A549 (cell line): ENCODE measurements around the gene ROR2. TPM values are rescaled to one million over a fixed set of nuclear protein-coding genes. Genes with fewer than 3 reads are reported as not detected.

Experiments
- ATAC-seq, 2 experiments: fragments of 200-7000 bp in 1 of 2; fragments of >200 bp in 1 of 2; cut with Nextera tagmentation in 1 of 2; cut with Tn5 transposase in 1 of 2; 3 replicates each; pipeline versions ENCODE4 v1.8.0 to v1.9.1; 2018 to 2020; ENCODE audit warnings: mild to moderate bottlenecking in 1 of 2, moderate library complexity in 1 of 2
- CTCF ChIA-PET: fragments of 300-600 bp; sonication (Branson Sonifier 250); formaldehyde crosslinking; extraction: SDS; loops from one replicate; lab custom pipeline; 2021; ENCODE audit warnings: antibody characterized with exemption, inconsistent platforms; lab: Yijun Ruan, JAX
- POLR2A ChIA-PET: fragments of 350-600 bp; formaldehyde crosslinking; extraction: SDS; loops from one replicate; lab custom pipeline; 2021; ENCODE audit warnings: antibody characterized with exemption, inconsistent platforms; lab: Yijun Ruan, JAX
- DNase-seq, 2 experiments: peaks; one replicate each; pipeline versions ENCODE4 v3.0.0 to v3.0.0-alpha.2; 2011 to 2016; ENCODE audit warnings: low read depth in 1 of 2, low spot score in 1 of 2
- FAIRE-seq: peaks from 2 replicates; lab custom pipeline; 2011; peaks lifted over from hg19 to GRCh38; lab: Jason Lieb, UNC
- H3K27ac ChIP-seq, 2 experiments: fragments of >200 bp; sonication (Bioruptor Twin); formaldehyde crosslinking; 3 replicates each; pipeline ENCODE4 v1.5.1; 2016 to 2017
- H3K4me1 ChIP-seq: fragments of >200 bp; sonication (Bioruptor Twin); formaldehyde crosslinking; 3 replicates; pipeline ENCODE4 v1.6.1; 2016
- H3K4me2 ChIP-seq: fragments of >200 bp; sonication (Bioruptor Twin); formaldehyde crosslinking; 3 replicates; pipeline ENCODE4 v1.6.1; 2016
- H3K4me3 ChIP-seq: fragments of >200 bp; sonication (Bioruptor Twin); formaldehyde crosslinking; 3 replicates; pipeline ENCODE4 v1.5.1; 2016
- H3K9me3 ChIP-seq: fragments of >200 bp; sonication (Bioruptor Twin); formaldehyde crosslinking; 3 replicates; pipeline ENCODE4 v1.6.1; 2016
- ATOH8 ChIP-seq: fragments of 250-450 bp; sonication (Bioruptor Pico); IDR thresholded peaks from 2 replicates; pipeline ENCODE4 v1.5.0; 2020; ENCODE audit warnings: low read depth, mild to moderate bottlenecking, moderate library complexity
- BCL3 ChIP-seq: fragments of >200 bp; sonication (Bioruptor Twin); formaldehyde crosslinking; IDR thresholded peaks from 3 replicates; pipeline ENCODE4 v1.6.1; 2016
- BHLHE40 ChIP-seq: IDR thresholded peaks from 2 replicates; pipeline ENCODE4 v1.6.1; 2012; ENCODE audit warnings: low read depth, low read length, inconsistent platforms
- CBX8 ChIP-seq: fragments of 200-600 bp; sonication (generic); IDR thresholded peaks from 2 replicates; pipeline ENCODE4 v1.6.1; 2016
- CHD2 ChIP-seq: fragments of 150-350 bp; IDR thresholded peaks from 2 replicates; pipeline ENCODE4 v1.6.1; 2014; ENCODE audit warnings: low read length; ENCODE audit not compliant: partially characterized antibody
- CHD4 ChIP-seq: fragments of 200-600 bp; sonication (generic); IDR thresholded peaks from 2 replicates; pipeline ENCODE4 v1.6.1; 2016; ENCODE audit warnings: antibody characterized with exemption, mild to moderate bottlenecking, borderline replicate concordance
- CTCF ChIP-seq: fragments of >200 bp; sonication (Bioruptor Twin); formaldehyde crosslinking; IDR thresholded peaks from 3 replicates; pipeline ENCODE4 v1.5.1; 2016
- FOSB ChIP-seq: fragments of 250-450 bp; sonication (Bioruptor Pico); IDR thresholded peaks from 2 replicates; pipeline ENCODE4 v1.5.0; 2020; ENCODE audit warnings: mild to moderate bottlenecking, moderate library complexity
- FOSL2 ChIP-seq, 2 experiments: fragments of 450-650 bp in 1 of 2; fragments of >200 bp in 1 of 2; sonication (Bioruptor Twin) in 1 of 2; formaldehyde crosslinking; IDR thresholded peaks; 2 replicates each; pipeline versions ENCODE4 v1.5.0 to v1.6.1; 2016 to 2020; ENCODE audit warnings: mild to moderate bottlenecking in 1 of 2, moderate library complexity in 1 of 2
- HMGXB4 ChIP-seq: fragments of 250-450 bp; sonication (Bioruptor Pico); IDR thresholded peaks from 2 replicates; pipeline ENCODE4 v1.5.0; 2021; ENCODE audit warnings: mild to moderate bottlenecking, moderate library complexity, borderline replicate concordance
- JUNB ChIP-seq: fragments of >200 bp; sonication (Bioruptor Twin); formaldehyde crosslinking; IDR thresholded peaks from 2 replicates; pipeline ENCODE4 v1.6.1; 2016
- KDM1A ChIP-seq: fragments of 200-600 bp; sonication (generic); IDR thresholded peaks from 2 replicates; pipeline ENCODE4 v1.6.1; 2016; ENCODE audit warnings: low read depth, mild to moderate bottlenecking
- KDM5A ChIP-seq: fragments of 200-600 bp; sonication (generic); IDR thresholded peaks from 2 replicates; pipeline ENCODE4 v1.6.1; 2016; ENCODE audit warnings: antibody characterized with exemption, mild to moderate bottlenecking
- NR3C1 ChIP-seq: fragments of >200 bp; sonication (Bioruptor Twin); formaldehyde crosslinking; IDR thresholded peaks from 3 replicates; pipeline ENCODE4 v1.6.1; 2017
- POLR2A ChIP-seq: IDR thresholded peaks from 2 replicates; pipeline ENCODE4 v1.6.1; 2012; ENCODE audit warnings: mild to moderate bottlenecking, low read length
- RAD21 ChIP-seq, 2 experiments: fragments of >200 bp in 1 of 2; sonication (Bioruptor Twin) in 1 of 2; formaldehyde crosslinking in 1 of 2; IDR thresholded peaks in 1 of 2; conservative IDR thresholded peaks in 1 of 2; 2 replicates in 1 of 2; 3 replicates in 1 of 2; pipeline ENCODE4 v1.6.1; 2012 to 2018; ENCODE audit warnings: inconsistent platforms in 1 of 2
- RARB ChIP-seq: fragments of 250-450 bp; sonication (Bioruptor Pico); IDR thresholded peaks from 2 replicates; pipeline ENCODE4 v1.8.0; 2021; ENCODE audit warnings: mild to moderate bottlenecking, moderate library complexity
- RCOR1 ChIP-seq: fragments of 150-350 bp; IDR thresholded peaks from 2 replicates; pipeline ENCODE4 v1.6.1; 2014; ENCODE audit warnings: antibody characterized with exemption, low read length, low read depth
- RFX5 ChIP-seq: fragments of 450-650 bp; IDR thresholded peaks from 2 replicates; pipeline ENCODE4 v1.7.1; 2014; ENCODE audit warnings: antibody characterized with exemption, mild to moderate bottlenecking, moderate library complexity
- SREBF2 ChIP-seq: fragments of 450-650 bp; IDR thresholded peaks from 2 replicates; pipeline ENCODE4 v1.6.1; 2014; ENCODE audit warnings: mild to moderate bottlenecking, moderate library complexity
- TP53 ChIP-seq: fragments of 250-450 bp; sonication (Bioruptor Pico); IDR thresholded peaks from 2 replicates; pipeline ENCODE4 v1.5.0; 2021; ENCODE audit warnings: mild to moderate bottlenecking, moderate library complexity
- ZC3H11A ChIP-seq: fragments of 450-650 bp; IDR thresholded peaks from 2 replicates; pipeline ENCODE4 v1.6.1; 2014; ENCODE audit warnings: antibody characterized with exemption, mild to moderate bottlenecking
- ZNF302 ChIP-seq: fragments of 250-450 bp; sonication (Bioruptor Pico); IDR thresholded peaks from 2 replicates; pipeline ENCODE4 v1.9.0; 2021; ENCODE audit warnings: inconsistent platforms, mild to moderate bottlenecking, moderate library complexity
- WGBS: methylation state at CpG from one replicate; pipeline ENCODE4 v1.1.6; 2017; ENCODE audit errors: missing lambda C conversion rate; 5-methylcytosine and 5-hydroxymethylcytosine counted together
- polyA plus RNA-seq, 4 experiments: library from polyadenylated mRNA; depleted of rRNA in 3 of 4; stranded (reverse); fragments of >200 nt; fragmentation: RNase III in 1 of 4; extraction: RNeasy Plus Mini Kit Qiagen cat#74134 plus additional on column Dnase treatment in 1 of 4; gene quantifications; 2 replicates in 3 of 4; 3 replicates in 1 of 4; pipeline ENCODE4 v1.2.3, GENCODE V29; 2011 to 2017

ROR2 gene
- polyA plus RNA-seq, 2 of the 4 experiments (the other 2 are of a cell fraction) = 0.12 to 0.53 TPM

GRCh38 chr9:91840882-91841281 is 109.1 kb downstream of the ROR2 start:
- no peak overlapping the region for H3K27ac ChIP-seq
- H3K9me3 ChIP-seq = no peaks in the 10 kb centered on the region
- ChIA-PET CTCF (interaction anchor here (0.9 to 1.4 kb wide), 3 partner anchors 107 to 118 kb away, joined by 3 read pairs; partner anchors contain the start of gene ROR2), POLR2A (no interaction called here)
- FAIRE-seq (no peak), DNase-seq (no peak), ATAC-seq (no peak)
- WGBS = 59% methylated on average over 6 of the region's 6 CpGs
- H3K4me3 ChIP-seq = no peak overlapping the region
- no peak overlapping the region for H3K4me2 ChIP-seq
- H3K4me1 ChIP-seq = peaks cover 8% of the 10 kb centered on the region; the same call in 2 of the 3 replicates
- TF ChIP-seq KDM5A = no peak
- no peak for TF ChIP-seq ZNF302 (CRISPR knock-in tag)
- TF ChIP-seq RFX5 = no peak
- TF ChIP-seq TP53 (CRISPR knock-in tag) = no peak
- no peak for TF ChIP-seq SREBF2
- no peak for TF ChIP-seq RARB (CRISPR knock-in tag)
- TF ChIP-seq BHLHE40 = no peak
- TF ChIP-seq FOSB (CRISPR knock-in tag) = no peak
- TF ChIP-seq RAD21 (conservative IDR thresholded peaks at IDR 0.05 in 1 of 2, IDR thresholded peaks at IDR 0.05 in 1 of 2) = no peak

- ChIA-PET CTCF (interaction anchor here (0.9 to 1.4 kb wide), 3 partner anchors 106 to 118 kb away, joined by 3 read pairs; partner anchors contain the start of gene ROR2), POLR2A (no interaction called here)
- Histone ChIP-seq H3K4me3 (no peak overlapping the region), H3K4me2 (no peak overlapping the region), H3K9me3 (no peaks in the 10 kb centered on the region), H3K27ac (no peak overlapping the region), H3K4me1 (peaks cover 8% of the 10 kb centered on the region; the same call in 2 of the 3 replicates)
- FAIRE-seq = no peak
- DNase-seq = no peak
- ATAC-seq = no peak
- 72% methylated on average over 8 of the region's 8 CpGs for WGBS
- TF ChIP-seq CHD4 (no peak), JUNB (no peak), NR3C1 (no peak), FOSL2 (IDR thresholded peaks at IDR 0.05) (no peak), FOSL2 (CRISPR knock-in tag; IDR thresholded peaks at IDR 0.05) (no peak), POLR2A (no peak), FOSB (CRISPR knock-in tag) (no peak), CHD2 (no peak), RCOR1 (no peak), CBX8 (no peak), CTCF (no peak), RARB (CRISPR knock-in tag) (no peak), BCL3 (no peak), RAD21 (conservative IDR thresholded peaks at IDR 0.05 in 1 of 2, IDR thresholded peaks at IDR 0.05 in 1 of 2) (no peak), KDM1A (no peak), ATOH8 (CRISPR knock-in tag) (no peak), ZC3H11A (no peak), HMGXB4 (CRISPR knock-in tag) (no peak), BHLHE40 (no peak)
Observed at GRCh38 chr9:91840469-91840868, 109.6 kb downstream of the ROR2 start.
